Left lung (tissue), 10 donors: ENCODE results near the gene ASCL5. TPM values are rescaled to one million over a fixed set of nuclear protein-coding genes. Genes with fewer than 3 reads are reported as not detected.

Experiments used
- ATAC-seq: fragments of 200-7000 bp; cut with Tn5 transposase; one replicate; pipeline ENCODE4 v1.9.1; 2020; ENCODE audit warnings: moderate library complexity
- DNase-seq, 4 donors: peaks; one replicate each; pipeline ENCODE4 v3.0.0-alpha.2; 2013 to 2020
- H3K27ac ChIP-seq, 2 donors: fragments of 200-600 bp; sonication (generic) in 1 of 2; one replicate each; pipeline versions ENCODE4 v1.5.0 to v1.8.0; 2020 to 2021
- H3K27me3 ChIP-seq, 2 donors: fragments of 200-600 bp; sonication (generic) in 1 of 2; one replicate each; pipeline versions ENCODE4 v1.5.0 to v1.8.0; 2020 to 2021
- H3K36me3 ChIP-seq, 2 donors: fragments of 200-600 bp; sonication (generic) in 1 of 2; one replicate each; pipeline versions ENCODE4 v1.5.0 to v1.8.0; 2020 to 2021
- H3K4me1 ChIP-seq, 2 donors: fragments of 200-600 bp; one replicate each; pipeline ENCODE4 v1.8.0; 2021
- H3K4me3 ChIP-seq, 2 donors: fragments of 200-600 bp; sonication (generic) in 1 of 2; one replicate each; pipeline versions ENCODE4 v1.5.0 to v1.8.0; 2020 to 2021; ENCODE audit warnings: mild to moderate bottlenecking in 1 of 2
- H3K9me3 ChIP-seq, 2 donors: fragments of 200-600 bp; sonication (generic) in 1 of 2; one replicate each; pipeline versions ENCODE4 v1.5.0 to v1.8.0; 2020 to 2021
- intact Hi-C, 2 donors: fragments of 100-400 bp; cut with DNase I; formaldehyde crosslinking; loops; one replicate each; pipeline versions ENCODE4 v1.11.2 to v1.14.2; 2022
- polyA plus RNA-seq, 6 donors: library from polyadenylated mRNA; unstranded; fragments of 120-200 nt; gene quantifications; one replicate each; pipeline ENCODE4 v1.2.1, GENCODE V29; 2013; ENCODE audit not compliant: insufficient read length in 6 of 6
- total RNA-seq, 2 donors: library from RNA; stranded (reverse); fragmentation: NEBNext Ultra II Directional; extraction: Animal tissue kit (Norgen Biotek cat#: 25700); gene quantifications; one replicate each; pipeline ENCODE4 v1.2.1, GENCODE V29; 2021
- TF ChIP-seq, protein P1 (sequence below), 2 donors: fragments of 200-600 bp; sonication (generic) in 1 of 2; IDR thresholded peaks; one replicate each; pipeline versions ENCODE4 v1.5.0 to v1.8.0; 2021; ENCODE audit warnings: antibody characterized with exemption in 2 of 2
- donor health status: DM: no; HTN: yes; CAD: no.
- donor health status: DM: no; HTN: no; CAD: no.

The ASCL5 gene
- total and polyA plus RNA-seq, 8 donors: 0.21 to 1.0 (median 0.58) TPM

DNA sequence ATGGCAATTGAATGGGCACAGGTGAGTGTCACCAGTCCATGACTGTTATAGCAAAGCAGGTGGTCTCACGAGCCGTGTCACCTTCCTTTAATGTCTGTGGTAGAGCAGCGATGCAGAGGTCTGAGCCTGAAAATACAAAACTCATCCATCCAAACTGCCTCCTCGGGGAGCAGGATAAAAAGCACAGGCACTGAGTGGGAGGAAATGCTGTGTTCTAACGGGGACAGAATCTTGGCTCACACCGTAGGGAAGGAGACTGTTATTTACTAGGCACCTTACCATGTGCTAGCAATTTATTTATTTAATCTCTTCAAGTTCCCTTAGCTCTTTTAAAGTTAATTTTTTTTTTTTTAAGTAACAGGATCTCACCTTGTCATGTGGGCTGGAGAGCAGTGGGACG, 1.2 kb downstream of the ASCL5 start:
- ATAC-seq (peak; percentile 9), DNase-seq (no peak)
- Histone ChIP-seq H3K27me3 (peaks cover 0 to 18% of the 10 kb centered on the region in 2 donors), H3K9me3 (no peaks in the 10 kb centered on the region), H3K4me3 (no peak overlapping the region), H3K27ac (no peak overlapping the region), H3K4me1 (no peaks in the 10 kb centered on the region), H3K36me3 (no peaks in the 10 kb centered on the region)
- TF ChIP-seq, protein P1, sequence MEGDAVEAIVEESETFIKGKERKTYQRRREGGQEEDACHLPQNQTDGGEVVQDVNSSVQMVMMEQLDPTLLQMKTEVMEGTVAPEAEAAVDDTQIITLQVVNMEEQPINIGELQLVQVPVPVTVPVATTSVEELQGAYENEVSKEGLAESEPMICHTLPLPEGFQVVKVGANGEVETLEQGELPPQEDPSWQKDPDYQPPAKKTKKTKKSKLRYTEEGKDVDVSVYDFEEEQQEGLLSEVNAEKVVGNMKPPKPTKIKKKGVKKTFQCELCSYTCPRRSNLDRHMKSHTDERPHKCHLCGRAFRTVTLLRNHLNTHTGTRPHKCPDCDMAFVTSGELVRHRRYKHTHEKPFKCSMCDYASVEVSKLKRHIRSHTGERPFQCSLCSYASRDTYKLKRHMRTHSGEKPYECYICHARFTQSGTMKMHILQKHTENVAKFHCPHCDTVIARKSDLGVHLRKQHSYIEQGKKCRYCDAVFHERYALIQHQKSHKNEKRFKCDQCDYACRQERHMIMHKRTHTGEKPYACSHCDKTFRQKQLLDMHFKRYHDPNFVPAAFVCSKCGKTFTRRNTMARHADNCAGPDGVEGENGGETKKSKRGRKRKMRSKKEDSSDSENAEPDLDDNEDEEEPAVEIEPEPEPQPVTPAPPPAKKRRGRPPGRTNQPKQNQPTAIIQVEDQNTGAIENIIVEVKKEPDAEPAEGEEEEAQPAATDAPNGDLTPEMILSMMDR (IDR thresholded peaks at IDR 0.05): no peak
- intact Hi-C loops: no loop called here

DNA sequence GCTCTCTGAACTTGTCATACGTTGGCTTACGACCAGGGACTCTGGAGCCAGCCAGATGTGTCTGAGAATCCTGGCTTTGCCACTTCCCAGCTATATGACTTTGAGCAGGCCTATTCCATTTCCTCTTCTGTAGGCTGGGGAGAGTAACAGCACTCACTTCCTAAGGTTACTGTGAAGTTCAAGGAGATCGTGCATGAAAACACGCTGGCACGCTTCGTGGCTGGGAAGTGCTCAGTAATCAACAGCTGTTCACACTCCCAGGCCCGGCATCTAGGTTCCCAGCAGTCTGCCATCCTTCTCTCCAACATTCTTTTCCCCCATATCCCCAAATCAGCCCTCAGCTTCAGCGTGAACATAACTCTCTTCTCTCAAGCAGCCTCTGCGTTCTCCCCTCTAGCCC, 2.0 kb downstream of the ASCL5 start:
- DNase-seq (no peak), ATAC-seq (no peak)
- Histone ChIP-seq H3K4me1 (no peaks in the 10 kb centered on the region), H3K27ac (no peak overlapping the region), H3K27me3 (peaks cover 0 to 21% of the 10 kb centered on the region in 2 donors), H3K36me3 (no peaks in the 10 kb centered on the region), H3K4me3 (no peak overlapping the region), H3K9me3 (no peaks in the 10 kb centered on the region)
- intact Hi-C loops: no loop called here
- TF ChIP-seq, protein P1 (IDR thresholded peaks at IDR 0.05): no peak

DNA sequence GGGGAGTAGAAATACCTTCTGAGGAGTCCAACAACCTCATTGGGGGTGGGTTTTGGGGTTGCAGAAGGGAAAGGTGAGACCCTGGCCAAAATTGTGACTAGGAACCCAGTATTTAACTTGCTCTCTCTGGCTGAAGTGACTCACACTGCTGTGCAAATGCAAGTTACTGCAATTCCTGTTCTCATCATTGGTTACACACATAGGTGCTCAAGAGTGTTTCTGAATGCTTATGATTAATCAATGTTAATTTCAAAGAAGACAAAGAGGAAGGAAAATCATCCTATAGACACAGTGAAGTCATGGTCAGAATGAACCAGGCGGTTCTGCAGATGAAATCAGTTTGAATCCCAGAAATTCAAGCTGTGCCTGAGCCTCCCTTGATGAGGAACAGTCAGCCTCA, 3.1 kb downstream of the ASCL5 start:
- TF ChIP-seq, protein P1 (IDR thresholded peaks at IDR 0.05): no peak
- DNase-seq: no peak
- ATAC-seq: no peak

DNA sequence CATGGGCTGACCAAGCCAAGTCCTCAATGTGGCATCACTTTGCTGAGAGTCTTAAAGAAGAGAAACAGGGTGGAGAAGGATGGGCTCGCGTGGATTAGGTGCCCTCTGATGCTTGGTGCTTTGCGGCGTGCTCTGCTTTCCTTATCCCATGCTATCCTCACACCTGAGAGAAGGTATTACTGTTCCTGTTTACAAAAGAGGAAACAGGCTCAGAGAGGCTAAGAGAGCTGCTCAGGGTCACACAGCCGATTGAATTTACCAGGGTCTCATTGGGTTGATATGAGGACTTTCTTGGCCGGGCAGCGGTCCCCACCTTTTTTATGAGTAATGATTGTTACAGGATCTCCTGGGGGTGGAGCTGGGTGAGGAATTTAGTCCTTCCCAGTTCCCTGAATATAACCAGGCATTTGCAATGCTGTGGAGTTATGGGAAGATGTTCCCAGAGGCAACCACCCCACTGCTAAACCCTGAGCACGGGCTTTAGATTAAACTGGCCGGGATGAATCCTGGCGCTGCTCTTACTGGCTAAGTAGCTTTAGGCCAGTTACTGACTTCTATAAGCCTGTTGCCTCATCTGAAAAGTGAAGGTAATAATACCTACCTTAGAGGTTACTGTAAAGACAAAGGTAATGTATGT, 4.5 kb downstream of the ASCL5 start:
- intact Hi-C loops: no loop called here
- no peak for DNase-seq
- no peak for ATAC-seq
- no peak overlapping the region for H3K27ac ChIP-seq
- TF ChIP-seq, protein P1 (IDR thresholded peaks at IDR 0.05): no peak
- no peak overlapping the region for H3K4me3 ChIP-seq
- no peaks in the 10 kb centered on the region for H3K9me3 ChIP-seq
- H3K27me3 ChIP-seq: peaks cover 0 to 32% of the 10 kb centered on the region in 2 donors
- H3K4me1 ChIP-seq: no peaks in the 10 kb centered on the region
- H3K36me3 ChIP-seq: no peaks in the 10 kb centered on the region

More for the DNA sequence above, 3.1 kb downstream of the ASCL5 start:
- H3K4me1 ChIP-seq: no peaks in the 10 kb centered on the region
- intact Hi-C loops: no loop called here
- H3K27me3 ChIP-seq: peaks cover 0 to 30% of the 10 kb centered on the region in 2 donors
- H3K27ac ChIP-seq: no peak overlapping the region
- H3K4me3 ChIP-seq: no peak overlapping the region
- no peaks in the 10 kb centered on the region for H3K36me3 ChIP-seq
- H3K9me3 ChIP-seq: no peaks in the 10 kb centered on the region

DNA sequence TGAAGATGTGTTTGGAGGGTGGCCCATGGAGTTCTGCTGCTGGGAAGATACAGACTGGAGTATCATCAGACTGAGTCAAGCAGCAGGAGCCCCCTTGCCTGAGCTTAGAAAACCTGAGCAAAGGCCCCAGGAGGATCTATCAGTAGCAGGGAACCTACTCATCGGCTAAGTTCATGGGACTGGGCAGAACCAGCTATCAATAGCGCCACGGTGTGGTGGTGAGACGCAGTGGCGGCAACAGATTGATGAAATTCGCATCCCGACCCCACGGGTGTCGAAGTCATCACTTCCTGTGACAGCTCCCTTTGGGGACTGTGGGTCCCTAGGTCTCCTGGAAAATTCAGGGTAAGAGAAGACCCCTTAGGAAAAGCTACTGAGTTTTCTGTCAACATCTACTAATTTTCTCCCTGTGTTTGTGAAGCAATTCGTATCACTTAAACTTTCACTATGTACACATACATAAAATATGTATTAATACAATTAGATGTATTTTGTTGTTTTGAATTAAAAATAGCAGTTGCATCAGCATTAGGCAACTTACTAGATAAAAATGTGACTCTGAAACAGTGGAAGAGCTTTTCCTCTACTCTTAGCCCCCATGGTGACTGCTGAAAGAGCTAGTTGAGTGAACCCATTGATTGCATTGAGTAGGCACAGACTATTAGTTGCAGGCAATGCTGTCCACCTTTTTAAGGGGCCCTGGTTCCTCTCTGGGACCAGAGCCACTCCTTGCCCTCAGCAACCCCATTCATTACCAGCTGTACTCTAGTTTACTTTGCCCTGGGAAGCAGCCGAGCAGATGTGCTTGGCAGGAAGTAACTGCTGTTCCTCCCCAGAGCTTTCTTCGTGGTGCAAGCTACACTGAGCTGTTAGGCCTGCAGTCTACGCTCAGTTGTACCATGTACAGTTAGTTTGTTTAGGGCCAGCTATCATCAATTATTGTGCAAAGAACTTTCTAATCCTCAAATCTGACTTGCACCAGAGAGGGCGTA, 7.5 kb downstream of the ASCL5 start:
- Histone ChIP-seq H3K36me3 (no peaks in the 10 kb centered on the region), H3K4me3 (no peak overlapping the region), H3K4me1 (peaks cover 0 to 7% of the 10 kb centered on the region in 2 donors), H3K9me3 (no peaks in the 10 kb centered on the region), H3K27ac (no peak overlapping the region), H3K27me3 (peaks cover 7 to 53% of the 10 kb centered on the region in 2 donors)
- ATAC-seq: peak; percentile 40
- intact Hi-C loops: loop anchor here in 1 of 2 donors (5.0 kb wide), 1 partner anchor 147 kb away; no protein-coding TSS in a partner anchor
- DNase-seq: no peak
- TF ChIP-seq, protein P1 (IDR thresholded peaks at IDR 0.05): peak; percentile 28 to 34
